C1 segment of cervical spinal cord (tissue), 14 donors: ENCODE data around the gene AMBN.

ENCODE experiments used
- DNase-seq, 14 donors: peaks; one replicate each; lab custom pipeline; 2025; lab: John Stamatoyannopoulos, UW

Gene AMBN

DNA sequence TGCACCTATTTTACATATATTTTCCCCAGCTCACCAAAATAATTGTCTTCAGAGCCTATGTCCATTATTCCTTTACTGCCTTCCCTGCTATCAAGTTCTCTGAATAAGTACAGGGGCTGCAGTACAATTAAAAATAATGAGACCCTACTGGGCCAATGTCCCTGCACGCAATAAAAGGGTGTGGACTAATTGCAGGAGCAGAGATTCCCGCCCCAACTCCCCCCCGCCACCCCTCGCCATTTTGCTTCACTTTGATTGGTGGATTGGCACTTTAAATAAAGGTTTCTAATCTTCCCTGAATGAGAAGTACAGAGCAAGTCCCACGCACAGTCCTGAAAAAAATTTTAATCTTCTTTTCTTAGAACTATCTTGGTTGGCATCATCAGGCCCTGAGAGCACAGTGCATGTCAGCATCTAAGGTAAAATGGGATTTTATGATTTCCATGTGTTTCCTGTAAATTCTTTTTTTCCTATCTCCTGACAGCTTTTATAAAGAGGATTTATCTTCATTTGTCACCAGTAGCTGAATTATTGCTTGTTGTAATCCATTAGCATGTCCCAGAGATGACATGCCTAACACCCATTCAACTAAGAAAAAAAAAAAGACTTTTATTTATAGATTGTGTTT is at the start of gene AMBN:
AMBN (plus strand) TSS at position 302 of the 628 bp plus-strand sequence; CDS start at position 405, 103 bp downstream.
- no peak for DNase-seq

GRCh38 chr4:70544279-70544868 is 47.7 kb upstream of the AMBN start:
- no peak for DNase-seq

GRCh38 chr4:70556856-70557255 is 35.2 kb upstream of the AMBN start:
- no peak for DNase-seq

DNA sequence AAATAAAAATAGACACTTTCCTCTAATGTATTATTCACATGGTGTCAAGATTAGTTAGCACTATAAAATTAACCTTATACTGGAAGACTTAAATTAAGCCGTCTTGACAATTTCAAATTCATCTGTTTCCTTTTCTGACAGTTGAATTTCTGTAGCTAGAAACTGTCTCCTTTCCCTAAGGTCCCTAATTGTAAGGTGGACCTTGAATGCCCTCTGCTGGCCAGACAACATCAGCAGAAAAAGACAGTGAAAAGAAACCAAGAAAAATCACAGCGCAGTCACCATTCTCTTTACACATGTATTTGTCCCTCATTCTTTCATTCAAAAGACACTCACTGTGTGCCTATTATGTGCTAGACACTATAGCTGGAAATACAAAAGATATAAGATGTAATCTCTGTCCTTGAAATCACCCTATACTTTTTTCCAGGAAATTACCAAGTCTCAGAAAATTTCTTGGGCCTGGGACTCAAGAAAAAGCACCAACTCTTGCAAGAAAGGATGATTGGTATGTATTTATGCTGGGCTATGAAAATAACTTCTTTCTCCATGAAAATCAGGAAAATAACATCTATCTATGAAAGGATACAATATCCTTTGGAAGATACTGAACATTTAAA is 32.7 kb upstream of the AMBN start:
- DNase-seq = peak in 7 of 14 donors; percentile 0 to 8 (median 2)

DNA sequence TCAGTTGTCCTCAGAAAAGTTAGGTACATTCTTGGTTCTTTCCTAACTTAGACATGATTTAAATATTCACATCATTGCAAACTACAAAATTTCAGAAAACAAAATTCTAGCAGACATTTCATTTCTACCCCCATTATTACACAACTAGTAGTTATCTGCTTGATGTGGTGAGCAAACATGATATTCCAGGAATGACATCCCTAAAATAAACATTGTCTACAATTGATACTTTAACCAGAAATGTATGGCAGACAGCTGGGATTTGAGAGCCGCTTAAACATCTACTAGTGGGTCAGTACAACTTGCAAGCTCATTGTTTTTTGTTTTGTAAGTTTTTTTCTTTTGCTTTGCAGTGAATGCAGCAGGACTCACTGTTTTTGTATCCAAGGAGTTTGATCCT is 32.1 kb upstream of the AMBN start:
- no peak for DNase-seq

DNA sequence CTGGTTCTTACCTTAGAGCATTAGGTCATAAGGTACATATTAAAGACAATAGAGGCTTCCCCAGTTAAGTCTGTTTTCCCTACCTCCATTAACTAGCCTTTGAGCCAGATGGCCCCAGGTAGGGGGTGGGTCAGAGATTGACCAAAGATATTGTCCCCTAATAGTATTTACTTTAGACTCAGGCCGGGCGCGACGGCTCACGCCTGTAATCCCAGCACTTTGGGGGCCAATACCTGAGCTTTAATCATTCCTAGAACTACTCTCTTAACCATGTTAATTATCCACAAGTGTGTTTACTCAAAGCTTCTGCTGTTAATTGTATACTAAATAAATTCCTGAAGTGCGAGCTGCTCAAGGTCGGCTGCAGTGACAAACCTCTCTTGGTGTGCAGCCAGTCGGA is 28.0 kb upstream of the AMBN start:
- DNase-seq = no peak

DNA sequence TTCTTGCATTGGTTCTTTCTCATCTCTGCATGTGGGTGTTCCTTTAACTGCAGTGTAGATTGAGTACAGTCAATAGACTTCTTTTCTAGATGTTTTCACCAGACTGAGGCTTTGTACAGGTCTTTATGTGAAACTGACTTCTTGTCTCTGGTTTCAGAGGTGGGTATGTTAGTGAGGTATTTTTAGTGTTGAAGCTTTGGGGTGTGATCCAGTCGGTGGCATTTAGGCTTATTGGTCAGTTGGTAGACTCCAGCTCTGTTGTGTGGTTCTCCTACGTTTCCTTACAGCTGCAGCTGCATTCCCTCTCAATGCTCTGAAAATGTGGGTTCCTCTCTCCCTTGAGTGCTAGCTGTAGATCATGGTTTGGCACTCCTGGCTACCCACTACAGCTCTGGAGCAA is 21.3 kb upstream of the AMBN start:
- DNase-seq = no peak

GRCh38 chr4:70571772-70572171 is 20.3 kb upstream of the AMBN start:
- no peak for DNase-seq

- DNase-seq = no peak
Observed at GRCh38 chr4:70575964-70576363, 16.1 kb upstream of the AMBN start.

- DNase-seq = no peak
Observed at GRCh38 chr4:70577220-70577927, 14.7 kb upstream of the AMBN start.

GRCh38 chr4:70581980-70582379 is 10.1 kb upstream of the AMBN start:
- DNase-seq = no peak

DNA sequence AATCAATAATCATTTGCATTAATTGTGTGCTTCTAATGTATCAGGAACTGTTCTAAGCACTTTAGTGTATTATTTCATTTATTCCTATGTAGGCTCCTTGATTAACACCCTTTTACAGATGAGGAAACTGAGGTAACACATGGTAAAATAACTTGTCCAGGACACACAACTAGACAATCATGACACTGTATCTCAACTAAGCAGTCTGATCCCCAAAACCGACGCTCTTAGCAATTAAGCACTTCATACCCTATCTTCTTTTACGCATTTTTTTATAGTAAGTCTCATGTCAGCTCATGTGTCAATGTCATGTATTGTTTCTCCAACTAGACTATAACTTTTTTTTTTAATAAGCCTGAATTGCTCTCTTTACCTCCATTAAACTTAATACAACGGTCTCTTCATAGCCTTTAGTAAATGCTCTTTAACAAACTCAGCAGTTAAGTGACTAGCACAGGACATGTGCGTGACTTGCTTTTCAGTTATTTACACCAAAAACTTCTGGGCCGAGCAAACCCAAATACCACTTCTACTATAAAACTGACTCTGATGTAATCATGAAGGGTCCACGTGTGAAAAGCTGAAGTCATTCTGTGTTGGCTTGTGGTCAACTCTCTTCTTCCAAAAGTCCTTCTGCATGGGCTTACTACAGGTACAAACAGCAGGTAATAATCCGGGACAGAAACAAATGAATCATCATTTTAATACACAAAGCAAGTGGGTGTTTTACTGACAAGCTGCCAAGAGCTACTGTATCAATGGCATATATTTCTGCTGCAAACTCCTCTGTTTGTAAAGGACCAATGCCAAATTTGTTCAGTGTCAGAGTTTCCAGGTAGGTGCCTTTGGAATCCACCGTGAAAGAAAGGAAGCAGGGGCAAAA is 7.9 kb upstream of the AMBN start:
- DNase-seq = no peak

DNA sequence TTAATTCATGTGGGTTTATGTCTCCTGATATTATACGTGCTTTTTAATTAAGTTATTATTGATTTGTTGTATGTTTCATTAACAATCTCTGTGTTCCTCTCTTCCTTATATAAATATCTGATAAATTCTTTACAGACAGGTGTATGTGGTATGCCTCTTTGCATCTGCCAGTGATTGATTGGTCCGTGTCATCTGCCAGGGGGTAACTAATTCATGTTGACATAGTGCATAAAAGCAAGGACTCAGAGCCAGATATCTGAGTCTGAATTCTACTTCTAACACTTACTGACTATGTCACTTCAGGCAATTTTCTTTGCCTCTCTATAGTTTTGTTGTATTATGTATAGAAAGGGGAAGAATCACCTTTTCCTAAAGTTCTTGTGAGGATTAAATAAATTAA is 5.2 kb upstream of the AMBN start:
- DNase-seq = no peak

DNA sequence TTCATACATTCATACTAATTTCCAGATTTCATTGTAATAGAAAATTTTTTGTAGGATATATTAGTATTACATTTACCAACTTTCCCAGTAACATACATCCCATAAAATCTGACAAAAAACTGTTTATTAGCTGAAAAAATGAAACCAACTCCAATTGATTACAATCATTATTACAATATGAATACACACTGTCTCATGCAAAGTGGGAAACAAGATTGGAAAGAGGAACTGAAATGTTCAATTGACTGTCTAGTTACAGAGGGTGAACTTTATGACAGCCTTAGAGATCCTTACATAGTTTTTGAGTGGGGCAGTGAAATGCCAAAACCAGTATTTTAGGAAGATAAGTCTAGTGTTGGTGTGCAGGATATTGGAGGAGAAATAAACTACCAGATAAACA is 2.3 kb upstream of the AMBN start:
- DNase-seq = no peak

DNA sequence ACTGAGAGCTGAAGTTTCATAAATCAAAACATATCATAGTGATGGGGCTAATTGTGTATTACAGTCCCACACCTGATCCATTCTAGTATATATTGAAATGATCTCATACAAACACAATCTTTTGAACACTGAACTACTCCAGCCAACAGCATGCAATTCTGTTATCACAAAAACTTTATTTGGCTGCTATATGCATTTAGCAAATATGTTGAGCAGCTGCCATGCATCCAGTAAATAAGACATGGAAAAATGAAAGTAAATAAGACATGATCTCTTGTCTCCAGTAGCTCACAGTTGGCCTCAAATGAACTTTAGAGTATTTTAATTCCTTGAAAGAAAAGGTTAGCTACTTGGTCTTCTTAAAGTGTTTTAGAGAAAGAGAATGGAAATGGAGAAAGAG is 2.1 kb downstream of the AMBN start:
- no peak for DNase-seq

GRCh38 chr4:70600305-70600704 is 8.2 kb downstream of the AMBN start:
- no peak for DNase-seq

GRCh38 chr4:70600977-70601376 is 8.9 kb downstream of the AMBN start:
- DNase-seq = no peak

DNA sequence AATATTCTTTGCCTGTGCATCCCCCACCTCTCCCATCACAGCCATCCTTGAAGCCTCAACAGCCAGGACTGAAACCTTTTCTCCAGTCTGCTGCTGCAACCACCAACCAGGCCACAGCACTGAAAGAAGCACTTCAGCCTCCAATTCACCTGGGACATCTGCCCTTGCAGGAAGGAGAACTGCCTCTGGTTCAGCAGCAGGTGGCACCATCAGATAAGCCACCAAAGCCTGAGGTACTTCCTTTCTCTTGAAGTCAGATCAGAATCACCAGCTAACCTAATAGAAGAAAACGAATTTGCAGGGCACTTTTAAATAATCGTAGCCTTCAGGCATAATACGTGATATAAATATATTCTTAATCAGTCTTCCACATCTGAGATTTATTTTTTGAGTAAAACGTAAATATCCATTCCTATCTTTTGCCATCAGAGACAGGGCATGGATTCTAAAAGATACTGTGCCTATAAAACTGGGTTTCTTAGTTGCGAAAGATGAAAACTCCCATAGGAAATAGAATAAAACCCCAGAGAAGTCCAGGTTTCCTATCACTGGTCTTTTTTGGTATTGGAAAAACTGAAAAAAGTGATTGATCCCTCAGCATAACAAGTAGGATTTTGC is 9.5 kb downstream of the AMBN start:
- DNase-seq = peak in 7 of 14 donors; percentile 0 to 19 (median 4)

GRCh38 chr4:70603856-70604255 is 11.8 kb downstream of the AMBN start:
- DNase-seq = no peak

DNA sequence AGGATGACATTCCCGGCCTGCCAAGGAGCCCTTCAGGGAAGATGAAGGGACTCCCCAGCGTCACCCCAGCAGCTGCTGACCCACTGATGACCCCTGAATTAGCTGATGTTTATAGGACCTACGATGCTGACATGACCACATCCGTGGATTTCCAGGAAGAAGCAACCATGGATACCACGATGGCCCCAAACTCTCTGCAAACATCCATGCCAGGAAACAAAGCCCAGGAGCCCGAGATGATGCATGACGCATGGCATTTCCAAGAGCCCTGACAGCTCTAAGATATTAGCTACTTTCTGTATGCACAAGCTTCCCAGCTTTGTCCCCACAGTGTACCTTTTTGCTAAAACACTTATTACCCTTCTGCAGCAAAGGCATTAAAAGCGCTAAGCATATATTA is 14.4 kb downstream of the AMBN start:
- DNase-seq = no peak

- DNase-seq = no peak
Observed at GRCh38 chr4:70607334-70607853, 15.3 kb downstream of the AMBN start.
